H1 (cell line): Measurements from ENCODE around the gene DDX18. TPM values are rescaled to one million over a fixed set of nuclear protein-coding genes. Genes with fewer than 3 reads are reported as not detected.

Experiments
- CTCF ChIA-PET: fragments of 300-600 bp; sonication (Branson Sonifier 250); formaldehyde crosslinking; loops from one replicate; lab custom pipeline; 2021; ENCODE audit not compliant: partially characterized antibody; lab: Charles Lee
- POLR2A ChIA-PET: fragments of 300-600 bp; sonication (Branson Sonifier 250); formaldehyde crosslinking; loops from one replicate; lab custom pipeline; 2021; ENCODE audit warnings: inconsistent platforms; ENCODE audit not compliant: partially characterized antibody; lab: Charles Lee
- DNase-seq, 2 experiments: peaks; one replicate each; pipeline versions ENCODE4 v3.0.0 to v3.0.0-alpha.2; 2010 to 2022; ENCODE audit warnings: low spot score in 2 of 2, low read depth in 1 of 2, mixed read lengths in 1 of 2
- FAIRE-seq: peaks from 2 replicates; lab custom pipeline; 2011; peaks lifted over from hg19 to GRCh38; lab: Jason Lieb, UNC
- H2AFZ ChIP-seq: 2 replicates; pipeline ENCODE4 v1.8.1; 2012; ENCODE audit warnings: low read length, inconsistent platforms
- H2AK5ac ChIP-seq: 2 replicates; pipeline ENCODE4 v1.6.1; 2013; ENCODE audit warnings: low read depth, low read length
- H2BK120ac ChIP-seq: replicated peaks from 2 replicates; pipeline ENCODE3; 2013; ENCODE audit warnings: low read depth, low read length, inconsistent platforms
- H2BK12ac ChIP-seq: 2 replicates; pipeline ENCODE4 v1.6.1; 2013; ENCODE audit warnings: low read depth, low read length
- H2BK15ac ChIP-seq: 2 replicates; pipeline ENCODE4 v1.6.1; 2013; ENCODE audit warnings: low read length
- H2BK20ac ChIP-seq: 2 replicates; pipeline ENCODE4 v1.6.1; 2013; ENCODE audit warnings: low read length
- H2BK5ac ChIP-seq: 2 replicates; pipeline ENCODE4 v1.6.1; 2013; ENCODE audit warnings: low read depth, low read length
- H3K14ac ChIP-seq: 2 replicates; pipeline ENCODE4 v1.6.1; 2013; ENCODE audit warnings: inconsistent platforms; ENCODE audit not compliant: insufficient read length
- H3K18ac ChIP-seq: 2 replicates; pipeline ENCODE4 v1.6.1; 2013; ENCODE audit warnings: low read length; ENCODE audit errors: extremely low read depth
- H3K23ac ChIP-seq: 2 replicates; pipeline ENCODE4 v1.6.1; 2013; ENCODE audit warnings: inconsistent platforms; ENCODE audit not compliant: insufficient read length
- H3K23me2 ChIP-seq: 2 replicates; pipeline ENCODE4 v1.6.1; 2013; ENCODE audit warnings: low read depth, low read length
- H3K27ac ChIP-seq: 2 replicates; pipeline ENCODE4 v1.6.1; 2011; ENCODE audit warnings: low read depth, low read length, inconsistent platforms
- H3K27me3 ChIP-seq, 4 experiments: replicated peaks in 1 of 4; 1 replicate in 1 of 4; 2 replicates in 3 of 4; pipeline versions ENCODE4 v1.6.1 to v1.8.1; 2011 to 2013; ENCODE audit warnings: low read length in 3 of 4, mild to moderate bottlenecking in 3 of 4, inconsistent platforms in 2 of 4, mixed read lengths in 2 of 4, moderate library complexity in 1 of 4; ENCODE audit not compliant: control insufficient read depth in 3 of 4, insufficient read depth in 3 of 4; ENCODE audit errors: extremely low read depth in 1 of 4
- H3K36me3 ChIP-seq, 4 experiments: 2 replicates each; pipeline versions ENCODE4 v1.6.1 to v1.8.1; 2011 to 2013; ENCODE audit warnings: mild to moderate bottlenecking in 4 of 4, low read length in 3 of 4, moderate library complexity in 2 of 4, control low read depth in 1 of 4, inconsistent platforms in 1 of 4; ENCODE audit not compliant: insufficient read depth in 4 of 4, control insufficient read depth in 2 of 4
- H3K4ac ChIP-seq: replicated peaks from 2 replicates; pipeline ENCODE3; 2013; ENCODE audit warnings: low read length, low read depth, mixed read lengths, inconsistent platforms; ENCODE audit not compliant: insufficient read length
- H3K4me1 ChIP-seq, 4 experiments: replicated peaks in 1 of 4; 1 replicate in 1 of 4; 2 replicates in 3 of 4; pipeline versions ENCODE4 v1.6.1 to v1.8.1; 2011 to 2013; ENCODE audit warnings: low read length in 3 of 4, inconsistent platforms in 2 of 4, mixed read lengths in 1 of 4; ENCODE audit not compliant: insufficient read depth in 4 of 4, control insufficient read depth in 3 of 4
- H3K4me2 ChIP-seq, 2 experiments: 2 replicates each; pipeline versions ENCODE4 v1.6.1 to v1.8.1; 2011 to 2013; ENCODE audit warnings: low read depth in 2 of 2, low read length in 2 of 2, control low read depth in 1 of 2, inconsistent platforms in 1 of 2, mild to moderate bottlenecking in 1 of 2; ENCODE audit not compliant: insufficient read depth in 1 of 2
- H3K4me3 ChIP-seq, 4 experiments: fragments of 200-600, 300-600 bp in 1 of 4; sonication (generic), shearing (Covaris generic), sonication (Bioruptor Twin) in 1 of 4; 2 replicates each; pipeline versions ENCODE4 v1.5.1 to v1.8.1; 2011 to 2016; ENCODE audit warnings: low read length in 4 of 4, low read depth in 3 of 4, control low read depth in 2 of 4, inconsistent platforms in 2 of 4, mild to moderate bottlenecking in 2 of 4, mixed read lengths in 1 of 4, moderate library complexity in 1 of 4; ENCODE audit not compliant: insufficient read depth in 2 of 4; ENCODE audit errors: extremely low read depth in 1 of 4
- H3K56ac ChIP-seq: replicated peaks from 2 replicates; pipeline ENCODE3; 2013; ENCODE audit warnings: low read depth, mild to moderate bottlenecking, mixed read lengths, low read length, inconsistent platforms; ENCODE audit not compliant: insufficient read length
- H3K79me1 ChIP-seq: 2 replicates; pipeline ENCODE4 v1.6.1; 2013; ENCODE audit warnings: low read depth, low read length, control low read depth
- H3K79me2 ChIP-seq, 2 experiments: 2 replicates each; pipeline versions ENCODE4 v1.6.1 to v1.8.1; 2012 to 2013; ENCODE audit warnings: low read length in 2 of 2, mild to moderate bottlenecking in 2 of 2, inconsistent platforms in 1 of 2; ENCODE audit not compliant: insufficient read depth in 2 of 2, control insufficient read depth in 1 of 2
- H3K9ac ChIP-seq, 4 experiments: replicated peaks in 1 of 4; 1 replicate in 1 of 4; 2 replicates in 3 of 4; pipeline versions ENCODE4 v1.6.1 to v1.8.1; 2011 to 2013; ENCODE audit warnings: low read depth in 3 of 4, low read length in 3 of 4, control low read depth in 2 of 4, mild to moderate bottlenecking in 2 of 4, moderate library complexity in 2 of 4, inconsistent platforms in 1 of 4; ENCODE audit errors: extremely low read depth in 1 of 4
- H3K9me3 ChIP-seq, 2 experiments: 2 replicates each; pipeline versions ENCODE4 v1.6.1 to v1.8.1; 2012 to 2013; ENCODE audit warnings: mild to moderate bottlenecking in 2 of 2, moderate library complexity in 2 of 2, control low read depth in 1 of 2, inconsistent platforms in 1 of 2, low read depth in 1 of 2, low read length in 1 of 2, mixed read lengths in 1 of 2; ENCODE audit not compliant: insufficient read depth in 2 of 2
- H4K20me1 ChIP-seq, 2 experiments: replicated peaks in 1 of 2; 2 replicates each; pipeline versions ENCODE3 to v1.8.1; 2011 to 2013; ENCODE audit warnings: inconsistent platforms in 2 of 2, low read length in 2 of 2, mild to moderate bottlenecking in 1 of 2; ENCODE audit not compliant: insufficient read depth in 2 of 2, control insufficient read depth in 1 of 2
- H4K5ac ChIP-seq: 2 replicates; pipeline ENCODE4 v1.6.1; 2013; ENCODE audit warnings: low read length, low read depth, mixed read lengths, inconsistent platforms; ENCODE audit not compliant: insufficient read length
- H4K8ac ChIP-seq: 2 replicates; pipeline ENCODE4 v1.8.0; 2013; ENCODE audit warnings: mild to moderate bottlenecking, moderate library complexity, low read length, inconsistent platforms; ENCODE audit not compliant: insufficient read depth; ENCODE audit errors: extremely low read depth
- H4K91ac ChIP-seq: replicated peaks from 2 replicates; pipeline ENCODE3; 2013; ENCODE audit warnings: low read length, mixed read lengths, inconsistent platforms; ENCODE audit not compliant: insufficient read length
- EP300 ChIP-seq, 2 experiments: IDR thresholded peaks; 1 replicate in 1 of 2; 2 replicates in 1 of 2; pipeline ENCODE4 v1.6.1; 2011 to 2012; ENCODE audit warnings: low read depth in 2 of 2, low read length in 2 of 2, mild to moderate bottlenecking in 2 of 2, borderline replicate concordance in 1 of 2, inconsistent platforms in 1 of 2, moderate library complexity in 1 of 2
- EZH2 ChIP-seq: fragments of 200-600 bp; sonication (generic); IDR thresholded peaks from 2 replicates; pipeline ENCODE4 v1.7.1; 2012; ENCODE audit warnings: low read depth, mild to moderate bottlenecking, moderate library complexity, low read length, inconsistent platforms; ENCODE audit not compliant: severe bottlenecking
- POLR2AphosphoS5 ChIP-seq: IDR thresholded peaks from 2 replicates; pipeline ENCODE4 v1.6.1; 2011; ENCODE audit warnings: low read depth, low read length
- POU5F1 ChIP-seq: IDR thresholded peaks from 2 replicates; pipeline ENCODE4 v1.6.1; 2011; ENCODE audit warnings: low read depth, mild to moderate bottlenecking, low read length, moderate library complexity
- SAP30 ChIP-seq: fragments of 300-600 bp; sonication (generic); IDR thresholded peaks from 2 replicates; pipeline ENCODE4 v1.7.1; 2012; ENCODE audit warnings: low read length, moderate library complexity, mild to moderate bottlenecking, inconsistent platforms; ENCODE audit not compliant: insufficient read depth, insufficient replicate concordance
- SIRT6 ChIP-seq: IDR thresholded peaks from one replicate; pipeline ENCODE4 v1.7.1; 2012; ENCODE audit warnings: low read length, inconsistent platforms
- SIX5 ChIP-seq: IDR thresholded peaks from 2 replicates; pipeline ENCODE4 v1.6.1; 2011; ENCODE audit warnings: mild to moderate bottlenecking, low read depth, low read length
- WGBS, 2 experiments: shearing (Covaris generic) in 1 of 2; methylation state at CpG; one replicate each; pipeline versions ENCODE4 v1.1.6 to v1.1.7; 2013 to 2015; ENCODE audit warnings: low lambda C conversion rate in 2 of 2, mixed read lengths in 2 of 2, inconsistent platforms in 1 of 2, low coverage in 1 of 2, missing lambda C conversion rate in 1 of 2; ENCODE audit not compliant: insufficient replicate concordance in 2 of 2, insufficient coverage in 1 of 2, insufficient read length in 1 of 2; ENCODE audit errors: extremely low coverage in 1 of 2, missing lambda C conversion rate in 1 of 2; 5-methylcytosine and 5-hydroxymethylcytosine counted together
- polyA plus RNA-seq, 7 experiments: library from polyadenylated mRNA; depleted of rRNA in 3 of 7; stranded (reverse) in 5 of 7; unstranded in 2 of 7; fragments of >200 nt in 5 of 7; fragments of 200-250 nt in 2 of 7; gene quantifications; 1 replicate in 5 of 7; 2 replicates in 1 of 7; 4 replicates in 1 of 7; pipeline versions ENCODE4 v1.2.1 to v1.2.3, GENCODE V29; 2011 to 2013; ENCODE audit warnings: missing spikeins in 2 of 7, mixed read lengths in 2 of 7
- total RNA-seq: library from RNA; stranded (reverse); fragmentation: NEBNext Ultra II Directional; extraction: Animal tissue kit (Norgen Biotek cat#: 25700); gene quantifications from 2 replicates; pipeline ENCODE4 v1.2.1, GENCODE V29; 2021

Gene DDX18
- total and polyA plus RNA-seq, 2 of the 8 experiments (the other 6 are each of a cell fraction or from before 2014, with no cell fraction given), result 31.3 to 119 TPM

DNA sequence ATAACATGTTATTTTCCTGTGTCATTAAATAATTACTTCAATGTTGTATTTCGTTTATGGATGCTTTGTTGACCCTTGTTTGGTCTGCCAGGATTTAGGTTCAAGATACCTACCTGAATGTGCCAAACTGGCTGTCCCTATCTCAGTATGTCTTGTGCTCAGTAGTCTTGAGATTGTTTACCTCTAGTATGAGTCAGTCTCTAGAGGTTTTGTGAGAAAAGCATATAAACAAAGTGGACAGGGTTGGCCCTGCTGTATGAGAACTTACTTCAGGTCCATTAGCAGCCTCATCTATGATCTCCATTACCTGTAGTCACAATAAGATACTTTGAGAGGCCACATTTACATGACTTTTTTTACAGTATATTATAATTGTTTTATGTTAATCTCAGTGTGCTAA lies 17.8 kb downstream of the DDX18 start:
- ChIA-PET POLR2A (interaction anchor here (1.3 kb wide), 1 partner anchor 18 kb away, joined by 3 read pairs; the partner anchor contains the start of gene DDX18), CTCF (interaction anchor here (1.1 to 3.2 kb wide), 3 partner anchors 18 to 171 kb away, joined by 3 to 16 read pairs (median 5); partner anchors contain the start of gene DDX18)
- H3K36me3 ChIP-seq, result peaks cover 5 to 42% (median 34%) of the 10 kb centered on the region in 4 experiments; a peak in 7 of 8 replicates
- H4K91ac ChIP-seq, result no peak overlapping the region
- H2BK5ac ChIP-seq, result no peak overlapping the region
- H2BK12ac ChIP-seq, result no peak overlapping the region
- no peak overlapping the region for H2BK20ac ChIP-seq
- H3K4me3 ChIP-seq, result no peak overlapping the region
- H3K9me3 ChIP-seq, result no peaks in the 10 kb centered on the region
- no peak for DNase-seq
- H4K20me1 ChIP-seq, result peaks cover 4 to 11% of the 10 kb centered on the region in 2 experiments
- no peak for FAIRE-seq
- no peak overlapping the region for H3K14ac ChIP-seq
- H3K4ac ChIP-seq, result no peak overlapping the region
- H3K27me3 ChIP-seq, result peaks cover 0 to 4% (median 0%) of the 10 kb centered on the region in 4 experiments; a peak in 2 of 7 replicates
- no peaks in the 10 kb centered on the region for H3K79me2 ChIP-seq
- H3K18ac ChIP-seq, result no peak overlapping the region
- H3K23me2 ChIP-seq, result peaks cover 4% of the 10 kb centered on the region; the same call in 1 of the 2 replicates
- H2BK15ac ChIP-seq, result no peak overlapping the region
- no peak overlapping the region for H2AFZ ChIP-seq
- no peak overlapping the region for H3K4me2 ChIP-seq
- no peak overlapping the region for H2AK5ac ChIP-seq
- H3K56ac ChIP-seq, result no peak overlapping the region
- H3K27ac ChIP-seq, result no peak overlapping the region
- no peak overlapping the region for H3K9ac ChIP-seq
- no peak overlapping the region for H2BK120ac ChIP-seq
- no peak overlapping the region for H4K8ac ChIP-seq
- no peak overlapping the region for H4K5ac ChIP-seq
- peaks cover 0 to 2% (median under 1%) of the 10 kb centered on the region in 4 experiments; a peak in 3 of 7 replicates for H3K4me1 ChIP-seq
- 91% methylated on average over 1 of the region's 1 CpG; no CpG with 5 or more reads in 1 of the 2 experiments for WGBS, 2 experiments
- no peaks in the 10 kb centered on the region; the same call in 1 of the 2 replicates for H3K79me1 ChIP-seq
- no peak overlapping the region for H3K23ac ChIP-seq
- TF ChIP-seq EZH2 (no peak), POU5F1 (no peak), SIRT6 (no peak), POLR2AphosphoS5 (no peak), EP300 (IDR thresholded peaks at IDR 0.05; ENCODE audit: borderline replicate concordance in 1 of 2, low read depth in 2 of 2, low read length in 2 of 2) (no peak), SIX5 (no peak), SAP30 (no peak)
